ENCODE measurements around the gene CAMKMT.

The CAMKMT gene

GRCh38 chr2:44779793-44780192 is 418.0 kb downstream of the CAMKMT start:
- DNase-seq (ENCODE audit: insufficient read length, low spot score), result no peak
- no peak for FAIRE-seq
- TF ChIP-seq, protein P1, sequence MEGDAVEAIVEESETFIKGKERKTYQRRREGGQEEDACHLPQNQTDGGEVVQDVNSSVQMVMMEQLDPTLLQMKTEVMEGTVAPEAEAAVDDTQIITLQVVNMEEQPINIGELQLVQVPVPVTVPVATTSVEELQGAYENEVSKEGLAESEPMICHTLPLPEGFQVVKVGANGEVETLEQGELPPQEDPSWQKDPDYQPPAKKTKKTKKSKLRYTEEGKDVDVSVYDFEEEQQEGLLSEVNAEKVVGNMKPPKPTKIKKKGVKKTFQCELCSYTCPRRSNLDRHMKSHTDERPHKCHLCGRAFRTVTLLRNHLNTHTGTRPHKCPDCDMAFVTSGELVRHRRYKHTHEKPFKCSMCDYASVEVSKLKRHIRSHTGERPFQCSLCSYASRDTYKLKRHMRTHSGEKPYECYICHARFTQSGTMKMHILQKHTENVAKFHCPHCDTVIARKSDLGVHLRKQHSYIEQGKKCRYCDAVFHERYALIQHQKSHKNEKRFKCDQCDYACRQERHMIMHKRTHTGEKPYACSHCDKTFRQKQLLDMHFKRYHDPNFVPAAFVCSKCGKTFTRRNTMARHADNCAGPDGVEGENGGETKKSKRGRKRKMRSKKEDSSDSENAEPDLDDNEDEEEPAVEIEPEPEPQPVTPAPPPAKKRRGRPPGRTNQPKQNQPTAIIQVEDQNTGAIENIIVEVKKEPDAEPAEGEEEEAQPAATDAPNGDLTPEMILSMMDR (IDR thresholded peaks at IDR 0.05; ENCODE audit: insufficient read depth, missing control alignments), result no peak

- no peak for DNase-seq (ENCODE audit: insufficient read length, low spot score)
- FAIRE-seq, result no peak
Observed at GRCh38 chr2:44780406-44780805, 418.7 kb downstream of the CAMKMT start.

DNA sequence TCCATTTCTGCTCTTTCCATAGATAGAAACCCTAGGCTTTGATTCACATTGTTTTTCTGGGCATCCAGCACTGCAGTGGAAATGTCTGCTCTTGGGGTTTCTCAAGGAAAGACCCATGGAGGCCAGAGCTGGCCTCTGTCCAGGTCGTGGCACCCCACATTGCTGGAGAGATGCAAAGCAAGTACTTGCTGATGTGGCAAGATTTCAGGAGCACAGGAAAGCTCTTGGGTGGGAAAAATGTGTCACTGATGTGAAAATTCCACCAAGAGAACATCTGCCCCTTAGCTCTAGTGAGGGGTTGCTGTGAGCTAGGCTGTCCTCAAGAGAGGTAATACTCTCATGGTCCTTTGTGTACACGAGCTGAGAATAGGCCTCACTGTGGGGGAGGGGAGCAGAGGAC is 423.7 kb downstream of the CAMKMT start:
- DNase-seq (ENCODE audit: insufficient read length, low spot score) (no peak), FAIRE-seq (no peak)
- TF ChIP-seq, protein P1 (IDR thresholded peaks at IDR 0.05; ENCODE audit: insufficient read depth, missing control alignments), result no peak

More at GRCh38 chr2:44780406-44780805, 418.7 kb downstream of the CAMKMT start:
- TF ChIP-seq, protein P1 (IDR thresholded peaks at IDR 0.05; ENCODE audit: insufficient read depth, missing control alignments), result no peak

DNA sequence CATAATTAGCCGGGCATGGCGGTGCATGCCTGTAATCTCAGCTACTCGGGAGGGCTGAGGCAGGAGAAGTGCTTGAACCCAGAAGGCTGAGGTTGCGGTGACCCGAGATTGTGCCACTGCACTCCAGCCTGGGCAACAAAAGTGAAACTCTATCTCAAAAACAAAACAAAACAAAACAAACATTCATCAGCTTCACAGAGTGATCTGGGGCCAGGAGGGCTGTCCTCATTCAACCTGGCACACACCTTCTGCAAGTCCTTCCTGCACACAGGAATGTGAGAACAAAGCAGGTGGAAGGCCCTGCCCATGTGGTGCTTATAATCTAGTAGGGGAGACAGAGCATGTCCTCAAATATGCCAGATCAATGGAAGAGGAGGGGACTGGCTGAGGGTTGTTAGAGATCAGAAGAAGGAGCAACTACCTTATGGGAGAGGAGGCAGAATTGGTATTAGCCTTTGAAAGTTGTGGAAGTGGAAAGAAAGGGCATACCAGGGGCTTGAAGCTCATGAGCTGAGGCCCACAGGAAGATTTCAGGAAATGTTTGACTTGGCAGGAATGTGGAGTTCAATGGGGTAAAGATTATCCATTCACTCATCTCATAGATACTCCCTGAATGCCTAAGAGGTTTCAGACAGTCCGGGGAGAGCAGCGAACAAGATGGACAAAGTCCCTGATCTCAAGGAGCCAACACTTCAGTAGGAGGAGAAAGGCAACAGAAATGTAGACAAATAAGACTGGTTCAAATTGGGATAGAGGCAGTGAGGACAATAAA is 424.5 kb downstream of the CAMKMT start:
- DNase-seq (ENCODE audit: insufficient read length, low spot score) (no peak), FAIRE-seq (no peak)

DNA sequence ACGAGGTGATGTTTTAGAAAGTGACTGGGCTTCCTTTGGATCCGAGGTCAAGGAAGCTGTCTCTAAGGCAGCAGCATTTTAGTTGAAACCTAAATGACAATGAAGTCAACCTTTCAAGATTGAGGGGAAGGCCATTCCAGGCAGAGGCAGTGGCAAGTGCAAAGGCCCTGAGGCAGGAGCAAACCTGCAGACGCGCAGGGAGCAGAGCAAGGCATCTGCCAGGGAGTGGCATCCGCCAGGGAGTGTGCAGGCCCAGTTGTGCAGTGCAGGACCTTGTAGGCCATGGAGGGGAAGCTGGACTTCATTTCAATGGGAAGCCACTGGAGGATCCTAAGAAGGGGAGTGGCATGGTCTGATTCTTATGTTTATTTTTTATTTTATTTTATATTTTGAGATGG is 425.1 kb downstream of the CAMKMT start:
- no peak for FAIRE-seq
- DNase-seq (ENCODE audit: insufficient read length, low spot score), result no peak
- TF ChIP-seq, protein P1 (IDR thresholded peaks at IDR 0.05; ENCODE audit: insufficient read depth, missing control alignments), result no peak

More for the DNA sequence above, 424.5 kb downstream of the CAMKMT start:
- TF ChIP-seq, protein P1 (IDR thresholded peaks at IDR 0.05; ENCODE audit: insufficient read depth, missing control alignments), result no peak

- FAIRE-seq (no peak), DNase-seq (ENCODE audit: insufficient read length, low spot score) (no peak)
- TF ChIP-seq, protein P1 (IDR thresholded peaks at IDR 0.05; ENCODE audit: insufficient read depth, missing control alignments), result no peak
Observed at GRCh38 chr2:44787663-44788062, 425.9 kb downstream of the CAMKMT start.

GRCh38 chr2:44789446-44789845 is 427.7 kb downstream of the CAMKMT start:
- TF ChIP-seq, protein P1 (IDR thresholded peaks at IDR 0.05; ENCODE audit: insufficient read depth, missing control alignments), result no peak
- no peak for DNase-seq (ENCODE audit: insufficient read length, low spot score)
- no peak for FAIRE-seq

Measured in D721Med (cell line).